WTC11 (cell line): ENCODE results near the gene CTTNBP2.

Experiments
- ATF2 ChIP-seq: sonication (generic); formaldehyde crosslinking; IDR thresholded peaks from 2 replicates; pipeline ENCODE4 v1.8.1; 2022; ENCODE audit warnings: low read depth, missing genetic modification reagents, borderline replicate concordance
- CTCF ChIP-seq: fragments of 200-600 bp; IDR thresholded peaks from 2 replicates; pipeline ENCODE4 v1.8.0; 2022; ENCODE audit warnings: antibody characterized with exemption
- NR2C2 ChIP-seq: sonication (generic); formaldehyde crosslinking; IDR thresholded peaks from 2 replicates; pipeline ENCODE4 v1.8.0; 2022; ENCODE audit warnings: mild to moderate bottlenecking, missing genetic modification reagents
- SMAD3 ChIP-seq: sonication (generic); formaldehyde crosslinking; IDR thresholded peaks from 2 replicates; pipeline ENCODE4 v1.8.0; 2022; ENCODE audit warnings: missing genetic modification reagents, mild to moderate bottlenecking, borderline replicate concordance
- SP1 ChIP-seq: sonication (generic); formaldehyde crosslinking; conservative IDR thresholded peaks from 2 replicates; pipeline ENCODE4 v1.8.1; 2022; ENCODE audit warnings: missing genetic modification reagents
- STAT6 ChIP-seq: sonication (generic); formaldehyde crosslinking; conservative IDR thresholded peaks from 2 replicates; pipeline ENCODE4 v1.8.1; 2023; ENCODE audit warnings: mild to moderate bottlenecking, low read depth, missing genetic modification reagents, moderate library complexity
- TP53 ChIP-seq: sonication (generic); formaldehyde crosslinking; IDR thresholded peaks from 2 replicates; pipeline ENCODE4 v1.8.1; 2023; ENCODE audit warnings: mild to moderate bottlenecking, missing genetic modification reagents
- USF2 ChIP-seq: sonication (generic); formaldehyde crosslinking; IDR thresholded peaks from 2 replicates; pipeline ENCODE4 v1.8.1; 2023; ENCODE audit warnings: mild to moderate bottlenecking, missing genetic modification reagents, moderate library complexity
- ZNF532 ChIP-seq: fragments of 250-450 bp; sonication (Bioruptor Pico); IDR thresholded peaks from 2 replicates; pipeline ENCODE4 v1.9.0; 2021; ENCODE audit warnings: mild to moderate bottlenecking, borderline replicate concordance

GRCh38 chr7:117673839-117674238, 199.4 kb downstream of the CTTNBP2 start:
- TF ChIP-seq CTCF (no peak), NR2C2 (CRISPR knock-in tag) (no peak), ATF2 (CRISPR knock-in tag) (no peak), SP1 (no peak), STAT6 (CRISPR knock-in tag) (no peak), TP53 (CRISPR knock-in tag) (no peak), ZNF532 (no peak), SMAD3 (CRISPR knock-in tag) (no peak), USF2 (no peak)
